Astrocyte of the cerebellum (primary cell): ENCODE measurements around the gene BRCA1.
"Not testable (repeated sequence)": the region's sequence is repeated elsewhere in the genome, so short reads cannot be mapped to it uniquely, and the experiment has no call there.

Source experiments
- DNase-seq: peaks from one replicate; pipeline ENCODE4 v3.0.0-alpha.2; 2011; ENCODE audit warnings: low read depth
- H3K4me3 ChIP-seq: 2 replicates; pipeline ENCODE4 v1.5.1; 2011; ENCODE audit warnings: mild to moderate bottlenecking, low read depth, low read length, moderate library complexity
- CTCF ChIP-seq: IDR thresholded peaks from 2 replicates; pipeline ENCODE4 v1.5.1; 2012; ENCODE audit warnings: low read length, low read depth, moderate library complexity, mild to moderate bottlenecking; ENCODE audit errors: missing control alignments
- in situ Hi-C: cut with HindIII; loops from 2 replicates; pipeline ENCODE4 v1.10.0; 2017; ENCODE audit warnings: low sequenced_read_pairs

The BRCA1 gene

GRCh38 chr17:43125133-43125966, at the start of gene BRCA1:
TSS of gene BRCA1 (minus strand) at chr17:43125364. CDS start at chr17:43124096, 1,268 bp downstream.
- no peak for TF ChIP-seq CTCF
- H3K4me3 ChIP-seq, result peak within 1 kb of the TSS; percentile 92
- DNase-seq, result peak; percentile 98
- in situ Hi-C loops, result no loop called here

GRCh38 chr17:43171586-43172487, 46.7 kb upstream of the BRCA1 start:
- DNase-seq, result peak; percentile 84
- peak; percentile 46 for TF ChIP-seq CTCF
- H3K4me3 ChIP-seq, result peak overlapping the region; percentile 90
- in situ Hi-C loops, result no loop called here

GRCh38 chr17:43170766-43171585, 45.8 kb upstream of the BRCA1 start, which contains the start of gene NBR1:
TSS of gene NBR1 (plus strand) at chr17:43171214. CDS start at chr17:43175800, 4,586 bp downstream.
- DNase-seq, result peak; percentile 97
- peak within 1 kb of the TSS; percentile 90 for H3K4me3 ChIP-seq
- no peak for TF ChIP-seq CTCF
- in situ Hi-C loops, result no loop called here

- in situ Hi-C loops, result no loop called here
- TF ChIP-seq CTCF, result no peak
- H3K4me3 ChIP-seq, result peak overlapping the region; percentile 90
- peak; percentile 93 for DNase-seq
Observed at GRCh38 chr17:43170140-43170765, 45.1 kb upstream of the BRCA1 start.

- in situ Hi-C loops, result no loop called here
- no peak for TF ChIP-seq CTCF
Observed at GRCh38 chr17:43169561-43170139, 44.5 kb upstream of the BRCA1 start.

GRCh38 chr17:43165971-43166370, 40.8 kb upstream of the BRCA1 start:
- in situ Hi-C loops, H3K4me3 ChIP-seq, DNase-seq: not testable (repeated sequence)

More at GRCh38 chr17:43169561-43170139, 44.5 kb upstream of the BRCA1 start:
- no peak for DNase-seq
- peak overlapping the region; percentile 90 for H3K4me3 ChIP-seq

GRCh38 chr17:43159957-43160356, 34.8 kb upstream of the BRCA1 start:
- DNase-seq, in situ Hi-C loops: not testable (repeated sequence)

GRCh38 chr17:43159232-43159631, 34.1 kb upstream of the BRCA1 start:
- H3K4me3 ChIP-seq, DNase-seq, in situ Hi-C loops: not testable (repeated sequence)

More at GRCh38 chr17:43159957-43160356, 34.8 kb upstream of the BRCA1 start:
- H3K4me3 ChIP-seq, result not testable (repeated sequence)
